Parathyroid adenoma (tissue), 2 donors: ENCODE measurements around the gene GRK3.
A peak's percentile ranks its signal among the peaks of the same experiment; 100 is the strongest.
"Not testable (repeated sequence)": the region's sequence is repeated elsewhere in the genome, so short reads cannot be mapped to it uniquely, and the experiment has no call there.

Experiments
- H2AFZ ChIP-seq: fragments of 300-600 bp; sonication (generic); one replicate; pipeline ENCODE4 v1.7.0; 2017; ENCODE audit warnings: antibody characterized with exemption, mild to moderate bottlenecking
- H3K27ac ChIP-seq: fragments of 300-600 bp; sonication (generic); one replicate; pipeline ENCODE4 v1.7.0; 2017
- H3K27me3 ChIP-seq: fragments of 300-600 bp; sonication (generic); one replicate; pipeline ENCODE4 v1.7.0; 2017; ENCODE audit warnings: low read length; ENCODE audit not compliant: control insufficient read depth, insufficient read depth
- H3K36me3 ChIP-seq: fragments of 300-600 bp; sonication (generic); one replicate; pipeline ENCODE4 v1.7.0; 2017; ENCODE audit warnings: low read length; ENCODE audit not compliant: control insufficient read depth, insufficient read depth
- H3K4me1 ChIP-seq: fragments of 300-600 bp; sonication (generic); one replicate; pipeline ENCODE4 v1.7.0; 2017; ENCODE audit warnings: control low read depth
- H3K4me2 ChIP-seq: fragments of 300-600 bp; sonication (generic); one replicate; pipeline ENCODE4 v1.7.0; 2017; ENCODE audit warnings: low read length
- H3K4me3 ChIP-seq: fragments of 300-600 bp; sonication (generic); one replicate; pipeline ENCODE4 v1.7.0; 2017; ENCODE audit warnings: low read depth, low read length
- H3K79me2 ChIP-seq: fragments of 300-600 bp; sonication (generic); one replicate; pipeline ENCODE4 v1.7.0; 2017; ENCODE audit warnings: control low read depth
- H3K9ac ChIP-seq: fragments of 300-600 bp; sonication (generic); one replicate; pipeline ENCODE4 v1.7.0; 2017; ENCODE audit warnings: mild to moderate bottlenecking
- H3K9me3 ChIP-seq: fragments of 300-600 bp; sonication (generic); one replicate; pipeline ENCODE4 v1.7.0; 2017; ENCODE audit warnings: low read length; ENCODE audit not compliant: control insufficient read depth
- TF ChIP-seq, protein P1 (sequence below): fragments of 300-600 bp; sonication (generic); IDR thresholded peaks from one replicate; pipeline ENCODE4 v1.7.0; 2017; ENCODE audit warnings: antibody characterized with exemption, mild to moderate bottlenecking
- donor health status: primary hyperparathyroidism.

The GRK3 gene

DNA sequence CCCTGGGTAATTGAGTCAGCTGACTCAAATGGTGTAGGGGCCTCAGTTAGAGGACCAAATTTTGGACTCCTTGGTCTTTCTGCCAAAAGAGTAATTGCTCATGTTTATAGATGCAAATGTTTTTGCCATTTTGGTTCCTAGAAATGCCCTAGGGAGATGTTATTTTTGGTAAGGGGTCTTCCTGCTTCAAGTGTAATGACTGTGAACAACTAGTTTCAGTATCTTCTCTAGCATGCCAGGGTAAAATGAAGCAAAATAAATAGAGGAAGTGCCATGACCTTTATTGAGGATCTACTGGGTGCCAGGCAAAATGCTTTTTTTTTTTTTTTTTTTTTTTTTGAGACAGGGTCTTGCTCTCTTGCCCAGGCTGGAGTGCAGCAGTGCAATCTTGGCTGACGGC is 2.5 kb upstream of the GRK3 start:
- not testable (repeated sequence) for H3K36me3 ChIP-seq, H3K9me3 ChIP-seq, H3K9ac ChIP-seq, H3K4me1 ChIP-seq, H3K79me2 ChIP-seq, H3K27me3 ChIP-seq, H2AFZ ChIP-seq, H3K4me3 ChIP-seq, H3K27ac ChIP-seq, H3K4me2 ChIP-seq

DNA sequence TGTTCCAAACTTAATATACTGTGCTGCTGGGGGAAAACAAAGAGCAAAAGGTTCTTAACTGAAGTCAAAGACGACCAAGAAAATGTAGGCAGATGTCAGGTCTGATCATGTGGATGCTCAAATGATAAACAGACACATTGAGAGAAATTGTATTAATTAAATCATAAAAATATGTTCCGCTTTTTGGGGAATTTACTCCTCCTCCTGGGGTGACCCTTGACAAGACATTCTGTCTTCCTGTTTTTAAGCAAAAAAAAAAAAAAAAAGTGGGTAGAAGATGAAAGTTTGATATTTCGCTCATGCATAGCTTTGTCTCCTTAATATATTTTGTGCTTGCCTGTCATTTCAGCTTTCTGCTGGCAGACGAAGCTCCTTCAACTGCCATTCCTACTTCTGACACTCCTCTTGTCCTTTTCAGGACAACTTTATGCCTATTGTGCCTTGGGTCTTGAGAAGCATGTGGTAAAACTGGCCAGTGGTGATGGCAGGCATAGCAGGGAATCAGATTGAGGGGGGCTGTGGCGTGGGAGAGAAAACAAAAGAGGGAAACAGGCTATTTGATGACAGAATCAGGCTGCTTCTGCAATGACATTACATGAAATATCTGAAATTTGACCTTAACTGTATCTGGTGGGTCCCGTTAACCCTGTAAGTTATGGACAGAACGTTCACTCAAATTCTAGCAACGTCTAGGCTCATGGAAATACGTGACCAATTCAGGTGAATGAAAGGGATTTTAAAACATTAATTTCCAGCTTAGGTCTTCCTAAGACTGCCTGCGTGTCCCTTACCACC is 1.3 kb upstream of the GRK3 start:
- H3K9me3 ChIP-seq, H3K27me3 ChIP-seq, H3K79me2 ChIP-seq, H3K9ac ChIP-seq, H3K4me1 ChIP-seq, H3K4me3 ChIP-seq, H3K36me3 ChIP-seq: not testable (repeated sequence)
- Histone ChIP-seq H3K27ac (peak overlapping the region; percentile 68), H2AFZ (peak overlapping the region; percentile 87), H3K4me2 (peak overlapping the region; percentile 74)

GRCh38 chr22:25563761-25564319 is 635 bp upstream of the GRK3 start:
- H3K4me1 ChIP-seq: no peaks in the 10 kb centered on the region
- TF ChIP-seq, protein P1, sequence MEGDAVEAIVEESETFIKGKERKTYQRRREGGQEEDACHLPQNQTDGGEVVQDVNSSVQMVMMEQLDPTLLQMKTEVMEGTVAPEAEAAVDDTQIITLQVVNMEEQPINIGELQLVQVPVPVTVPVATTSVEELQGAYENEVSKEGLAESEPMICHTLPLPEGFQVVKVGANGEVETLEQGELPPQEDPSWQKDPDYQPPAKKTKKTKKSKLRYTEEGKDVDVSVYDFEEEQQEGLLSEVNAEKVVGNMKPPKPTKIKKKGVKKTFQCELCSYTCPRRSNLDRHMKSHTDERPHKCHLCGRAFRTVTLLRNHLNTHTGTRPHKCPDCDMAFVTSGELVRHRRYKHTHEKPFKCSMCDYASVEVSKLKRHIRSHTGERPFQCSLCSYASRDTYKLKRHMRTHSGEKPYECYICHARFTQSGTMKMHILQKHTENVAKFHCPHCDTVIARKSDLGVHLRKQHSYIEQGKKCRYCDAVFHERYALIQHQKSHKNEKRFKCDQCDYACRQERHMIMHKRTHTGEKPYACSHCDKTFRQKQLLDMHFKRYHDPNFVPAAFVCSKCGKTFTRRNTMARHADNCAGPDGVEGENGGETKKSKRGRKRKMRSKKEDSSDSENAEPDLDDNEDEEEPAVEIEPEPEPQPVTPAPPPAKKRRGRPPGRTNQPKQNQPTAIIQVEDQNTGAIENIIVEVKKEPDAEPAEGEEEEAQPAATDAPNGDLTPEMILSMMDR: no peak
- no peaks in the 10 kb centered on the region for H3K79me2 ChIP-seq
- peak overlapping the region; percentile 87 for H2AFZ ChIP-seq
- H3K27ac ChIP-seq: peak overlapping the region; percentile 68
- H3K27me3 ChIP-seq: no peaks in the 10 kb centered on the region
- H3K9me3 ChIP-seq: no peaks in the 10 kb centered on the region
- peak overlapping the region; percentile 52 for H3K4me3 ChIP-seq
- no peak overlapping the region for H3K9ac ChIP-seq
- H3K4me2 ChIP-seq: peak overlapping the region; percentile 74
- no peaks in the 10 kb centered on the region for H3K36me3 ChIP-seq

GRCh38 chr22:25564979-25565677 is 653 bp downstream of the GRK3 start:
- Histone ChIP-seq H3K4me1 (no peaks in the 10 kb centered on the region), H3K36me3 (no peaks in the 10 kb centered on the region), H2AFZ (peak overlapping the region; percentile 78), H3K9me3 (no peaks in the 10 kb centered on the region), H3K4me3 (peak overlapping the region; percentile 65), H3K9ac (no peak overlapping the region), H3K79me2 (peaks cover 2% of the 10 kb centered on the region), H3K4me2 (peak overlapping the region; percentile 80), H3K27ac (no peak overlapping the region), H3K27me3 (no peaks in the 10 kb centered on the region)
- TF ChIP-seq, protein P1: no peak

DNA sequence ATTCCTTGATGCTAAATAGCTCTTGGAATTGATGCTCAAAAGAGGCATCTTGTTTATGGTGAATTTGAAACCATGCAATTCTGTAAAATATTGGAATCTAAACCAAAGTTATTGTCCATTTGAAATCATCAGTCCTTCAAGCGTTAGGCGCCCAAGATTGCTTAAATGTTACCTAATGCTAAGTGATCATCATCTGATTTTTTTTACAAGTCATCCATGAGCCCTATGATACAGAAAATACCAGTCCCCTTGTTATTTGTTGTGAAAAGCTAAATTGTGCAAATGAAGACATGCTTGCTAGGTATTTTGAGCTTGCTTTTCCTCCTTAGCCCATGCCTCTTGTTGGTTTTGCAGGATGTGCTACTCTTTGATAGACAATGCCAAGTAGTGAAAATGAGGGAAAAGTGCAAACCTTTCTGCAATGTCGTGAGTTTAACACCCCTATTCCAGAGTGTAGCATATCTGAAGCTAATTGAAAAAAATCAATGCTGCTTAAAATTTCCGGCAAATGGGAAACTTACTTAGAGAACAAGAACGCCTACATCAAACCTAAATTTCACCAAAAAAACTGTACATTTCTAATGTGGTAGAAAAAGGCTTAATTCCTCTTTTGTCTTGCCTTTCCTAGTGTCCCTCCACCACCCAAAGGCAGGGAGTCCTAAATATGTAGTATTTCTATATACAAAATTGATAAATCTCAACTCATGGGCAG is 1.9 kb downstream of the GRK3 start:
- peaks cover 2% of the 10 kb centered on the region for H3K79me2 ChIP-seq
- no peak overlapping the region for H3K4me2 ChIP-seq
- no peaks in the 10 kb centered on the region for H3K9me3 ChIP-seq
- no peak overlapping the region for H3K9ac ChIP-seq
- TF ChIP-seq, protein P1: no peak
- no peaks in the 10 kb centered on the region for H3K36me3 ChIP-seq
- peak overlapping the region; percentile 65 for H3K4me3 ChIP-seq
- no peaks in the 10 kb centered on the region for H3K27me3 ChIP-seq
- no peaks in the 10 kb centered on the region for H3K4me1 ChIP-seq
- no peak overlapping the region for H2AFZ ChIP-seq
- no peak overlapping the region for H3K27ac ChIP-seq
